Mesenchymal stem cell (in vitro differentiated cells and primary cell): Measurements from ENCODE around the gene CETP.

Experiments used
- DNase-seq: peaks from one replicate; pipeline ENCODE4 v3.0.0-alpha.2; 2013
- H2AFZ ChIP-seq: one replicate; pipeline ENCODE4 v1.6.1; 2013; ENCODE audit warnings: low read depth, mild to moderate bottlenecking, control low read depth, inconsistent platforms, low read length, moderate library complexity
- H2AK5ac ChIP-seq: 2 replicates; pipeline ENCODE4 v1.6.1; 2013; ENCODE audit warnings: low read length, moderate library complexity, mild to moderate bottlenecking, inconsistent platforms; ENCODE audit not compliant: severe bottlenecking
- H2BK120ac ChIP-seq: one replicate; pipeline ENCODE4 v1.6.1; 2013; ENCODE audit warnings: low read depth, mild to moderate bottlenecking, inconsistent platforms, low read length, moderate library complexity
- H2BK12ac ChIP-seq, 2 experiments: one replicate each; pipeline ENCODE4 v1.6.1; 2013; ENCODE audit warnings: inconsistent platforms in 2 of 2, low read length in 2 of 2, mild to moderate bottlenecking in 2 of 2, moderate library complexity in 2 of 2, control low read depth in 1 of 2
- H2BK15ac ChIP-seq: one replicate; pipeline ENCODE4 v1.6.1; 2013; ENCODE audit warnings: mild to moderate bottlenecking, low read depth, inconsistent platforms; ENCODE audit not compliant: poor library complexity, severe bottlenecking
- H2BK5ac ChIP-seq: 2 replicates; pipeline ENCODE4 v1.6.1; 2013; ENCODE audit warnings: low read depth, mild to moderate bottlenecking, low read length, control low read depth, inconsistent platforms; ENCODE audit not compliant: poor library complexity, severe bottlenecking
- H3K14ac ChIP-seq, 2 experiments: one replicate each; pipeline ENCODE4 v1.6.1; 2013; ENCODE audit warnings: inconsistent platforms in 2 of 2, low read length in 2 of 2, control low read depth in 1 of 2, mild to moderate bottlenecking in 1 of 2, moderate library complexity in 1 of 2
- H3K18ac ChIP-seq, 2 experiments: one replicate each; pipeline ENCODE4 v1.6.1; 2013; ENCODE audit warnings: inconsistent platforms in 2 of 2, low read length in 2 of 2, control low read depth in 1 of 2, low read depth in 1 of 2, mild to moderate bottlenecking in 1 of 2
- H3K23ac ChIP-seq, 2 experiments: one replicate each; pipeline ENCODE4 v1.6.1; 2013; ENCODE audit warnings: inconsistent platforms in 2 of 2, low read length in 2 of 2, mild to moderate bottlenecking in 2 of 2, moderate library complexity in 2 of 2, control low read depth in 1 of 2
- H3K27ac ChIP-seq: 2 replicates; pipeline ENCODE4 v1.5.1; 2013; ENCODE audit warnings: mild to moderate bottlenecking, moderate library complexity, low read length, control low read depth, inconsistent platforms; ENCODE audit not compliant: poor library complexity, severe bottlenecking
- H3K27me3 ChIP-seq, 2 experiments: 2 replicates each; pipeline versions ENCODE4 v1.6.1 to v1.7.0; 2013; ENCODE audit warnings: low read length in 2 of 2, mild to moderate bottlenecking in 2 of 2, moderate library complexity in 2 of 2, control low read depth in 1 of 2, inconsistent platforms in 1 of 2; ENCODE audit not compliant: control insufficient read depth in 1 of 2, insufficient read depth in 1 of 2
- H3K36me3 ChIP-seq, 2 experiments: 2 replicates each; pipeline versions ENCODE4 v1.6.1 to v1.7.0; 2013; ENCODE audit warnings: low read length in 2 of 2, control low read depth in 1 of 2, inconsistent platforms in 1 of 2, low read depth in 1 of 2, mild to moderate bottlenecking in 1 of 2; ENCODE audit not compliant: insufficient read depth in 2 of 2, control insufficient read depth in 1 of 2
- H3K4ac ChIP-seq, 2 experiments: one replicate each; pipeline ENCODE4 v1.6.1; 2013; ENCODE audit warnings: inconsistent platforms in 2 of 2, low read length in 2 of 2, mild to moderate bottlenecking in 2 of 2, moderate library complexity in 2 of 2, control low read depth in 1 of 2, low read depth in 1 of 2
- H3K4me1 ChIP-seq: 2 replicates; pipeline ENCODE4 v1.6.1; 2013; ENCODE audit warnings: low read depth, low read length, control low read depth; ENCODE audit not compliant: control insufficient read depth, insufficient read depth
- H3K4me2 ChIP-seq: 2 replicates; pipeline ENCODE4 v1.6.1; 2013; ENCODE audit warnings: low read length, mild to moderate bottlenecking, inconsistent platforms; ENCODE audit not compliant: poor library complexity, severe bottlenecking
- H3K4me3 ChIP-seq, 2 experiments: 2 replicates each; pipeline versions ENCODE4 v1.5.1 to v1.7.0; 2013; ENCODE audit warnings: low read length in 2 of 2, mild to moderate bottlenecking in 2 of 2, control low read depth in 1 of 2, low read depth in 1 of 2; ENCODE audit not compliant: insufficient read depth in 1 of 2
- H3K79me1 ChIP-seq: replicated peaks from 2 replicates; pipeline ENCODE4 v1.6.1; 2013; ENCODE audit warnings: mild to moderate bottlenecking, control low read depth, low read length, inconsistent platforms; ENCODE audit not compliant: poor library complexity, severe bottlenecking
- H3K9ac ChIP-seq: 2 replicates; pipeline ENCODE4 v1.7.0; 2013; ENCODE audit warnings: mild to moderate bottlenecking, low read length, moderate library complexity
- H3K9me3 ChIP-seq: 2 replicates; pipeline ENCODE4 v1.7.0; 2013; ENCODE audit warnings: mild to moderate bottlenecking, low read length; ENCODE audit not compliant: control insufficient read depth
- H4K8ac ChIP-seq: one replicate; pipeline ENCODE4 v1.6.1; 2013; ENCODE audit warnings: inconsistent platforms, mild to moderate bottlenecking, low read length, moderate library complexity
- H4K91ac ChIP-seq: one replicate; pipeline ENCODE4 v1.6.1; 2013; ENCODE audit warnings: mild to moderate bottlenecking, low read length, inconsistent platforms
- WGBS: methylation state at CpG from one replicate; pipeline ENCODE4 v1.1.7; 2013; ENCODE audit warnings: mixed read lengths; 5-methylcytosine and 5-hydroxymethylcytosine counted together

CETP gene

DNA sequence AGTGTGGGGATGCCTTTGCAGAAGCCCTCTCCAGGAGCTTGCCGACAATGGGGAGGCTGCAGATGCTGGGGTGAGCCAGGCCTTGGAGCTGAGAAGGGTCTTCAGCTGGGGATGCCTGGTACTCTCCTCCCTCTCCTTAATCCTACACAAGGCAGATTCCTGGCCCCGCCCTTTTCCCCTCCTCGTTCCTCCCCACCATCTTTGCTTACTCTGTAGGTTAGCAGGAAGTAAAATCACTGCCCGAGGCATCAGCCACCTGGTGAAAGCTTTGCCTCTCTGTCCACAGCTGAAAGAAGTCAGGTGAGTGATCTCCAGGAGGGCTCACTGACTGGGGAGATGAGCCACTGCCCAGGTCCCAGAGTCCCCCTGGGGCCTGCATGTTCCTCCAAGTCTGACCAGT lies 66.3 kb downstream of the CETP start:
- no peak overlapping the region for H3K4me2 ChIP-seq
- H3K9ac ChIP-seq, result no peak overlapping the region
- H2BK5ac ChIP-seq, result no peak overlapping the region
- H3K79me1 ChIP-seq, result no peaks in the 10 kb centered on the region
- H3K27ac ChIP-seq, result no peak overlapping the region
- H3K4me1 ChIP-seq, result peaks cover 6% of the 10 kb centered on the region
- no peak overlapping the region for H3K4ac ChIP-seq
- no peaks in the 10 kb centered on the region for H3K9me3 ChIP-seq
- H2BK12ac ChIP-seq, result no peak overlapping the region
- H3K36me3 ChIP-seq, result peaks cover 11 to 97% of the 10 kb centered on the region in 2 experiments
- H3K18ac ChIP-seq, result no peak overlapping the region
- H4K8ac ChIP-seq, result no peak overlapping the region
- H4K91ac ChIP-seq, result no peak overlapping the region
- no peak overlapping the region for H2BK15ac ChIP-seq
- DNase-seq, result no peak
- no peak overlapping the region for H2AFZ ChIP-seq
- H2AK5ac ChIP-seq, result no peak overlapping the region
- no peak overlapping the region for H3K4me3 ChIP-seq
- WGBS, result 78% methylated on average over 3 of the region's 4 CpGs
- H3K27me3 ChIP-seq, result no peaks in the 10 kb centered on the region
- no peak overlapping the region for H2BK120ac ChIP-seq
- H3K14ac ChIP-seq, result no peak overlapping the region
- H3K23ac ChIP-seq, result no peak overlapping the region

DNA sequence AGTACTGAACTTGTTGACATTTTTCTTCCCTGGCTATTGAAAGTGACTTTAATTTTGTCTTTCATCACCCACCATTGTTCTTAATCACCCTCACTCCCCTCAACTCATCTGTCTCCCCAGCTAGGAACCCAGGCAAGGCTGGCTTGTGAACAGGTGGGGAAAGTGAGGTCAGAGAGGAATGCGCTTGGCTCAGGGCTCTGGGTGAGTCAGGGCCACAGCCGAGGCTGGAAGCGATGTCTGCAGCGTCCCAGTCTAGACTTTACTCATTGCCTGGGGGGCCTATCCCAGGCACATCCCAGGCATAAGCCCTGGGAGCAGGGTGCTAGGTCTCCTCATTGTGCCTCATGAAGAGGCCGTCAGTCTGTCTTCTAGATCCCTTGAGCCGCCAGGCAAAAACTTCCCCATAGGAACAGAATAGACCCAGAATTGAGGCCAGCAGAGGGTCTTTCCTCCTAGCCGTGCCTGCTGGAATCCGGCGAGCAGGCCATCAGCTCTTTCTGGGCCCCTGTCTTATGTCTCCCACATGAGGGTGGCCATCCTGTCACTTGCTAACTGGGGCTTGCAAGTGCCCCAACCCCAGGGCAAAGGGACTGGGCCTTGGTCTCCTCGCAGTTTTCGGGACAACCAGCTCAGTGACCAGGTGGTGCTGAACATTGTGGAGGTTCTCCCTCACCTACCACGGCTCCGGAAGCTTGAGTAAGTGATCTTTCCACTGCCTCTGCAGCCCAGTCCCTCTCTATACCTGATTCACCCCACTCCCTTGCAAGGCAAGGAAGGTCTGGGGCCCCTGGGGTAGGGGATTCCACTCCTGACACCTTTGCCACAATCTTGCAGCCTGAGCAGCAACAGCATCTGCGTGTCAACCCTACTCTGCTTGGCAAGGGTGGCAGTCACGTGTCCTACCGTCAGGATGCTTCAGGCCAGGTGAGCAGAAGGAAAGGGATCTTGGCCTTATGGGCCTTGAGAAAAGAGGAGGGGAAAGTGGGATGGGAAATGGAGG lies 67.7 kb downstream of the CETP start:
- WGBS, result 89% methylated on average over 16 of the region's 16 CpGs
- Histone ChIP-seq H3K18ac (no peak overlapping the region), H3K9ac (no peak overlapping the region), H3K9me3 (no peaks in the 10 kb centered on the region), H4K91ac (no peak overlapping the region), H3K79me1 (no peaks in the 10 kb centered on the region), H3K23ac (no peak overlapping the region), H3K4ac (no peak overlapping the region), H3K27ac (no peak overlapping the region), H3K36me3 (peaks cover 4 to 97% of the 10 kb centered on the region in 2 experiments), H3K4me1 (peaks cover 6% of the 10 kb centered on the region), H4K8ac (peak overlapping the region; percentile 19), H2BK12ac (no peak overlapping the region), H2BK15ac (no peak overlapping the region), H3K4me3 (no peak overlapping the region), H3K4me2 (no peak overlapping the region), H3K27me3 (no peaks in the 10 kb centered on the region), H2BK120ac (no peak overlapping the region), H3K14ac (no peak overlapping the region), H2AK5ac (no peak overlapping the region), H2AFZ (no peak overlapping the region), H2BK5ac (no peak overlapping the region)
- peak; percentile 41 for DNase-seq

DNA sequence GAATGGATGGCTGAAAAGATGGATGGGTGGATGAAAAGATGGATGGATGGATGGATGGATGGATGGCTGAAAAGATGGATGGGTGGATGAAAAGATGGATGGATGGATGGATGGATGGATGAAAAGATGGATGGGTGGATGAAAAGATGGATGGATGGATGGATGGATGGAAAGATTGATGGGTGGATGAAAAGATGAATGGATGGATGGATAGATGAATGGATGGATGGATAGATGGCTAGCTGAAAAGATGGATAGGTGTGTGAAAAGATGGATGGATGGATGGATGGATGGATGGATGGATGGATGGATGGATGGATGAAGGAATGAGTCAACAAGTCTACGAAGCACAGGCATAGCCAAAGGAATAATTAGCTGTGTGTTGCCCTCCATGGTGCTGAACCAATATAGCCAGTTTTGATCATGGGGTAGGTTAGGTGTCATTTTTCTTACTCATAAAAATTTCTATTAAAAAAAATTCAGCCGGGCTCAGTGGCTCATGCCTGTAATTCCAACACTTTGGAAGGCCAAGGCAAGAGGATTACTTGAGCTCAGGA lies 68.7 kb downstream of the CETP start:
- H3K4me2 ChIP-seq, result no peak overlapping the region
- H3K27me3 ChIP-seq, result no peaks in the 10 kb centered on the region
- H3K4ac ChIP-seq, result no peak overlapping the region
- H2BK120ac ChIP-seq, result no peak overlapping the region
- DNase-seq, result no peak
- peaks cover 6% of the 10 kb centered on the region for H3K4me1 ChIP-seq
- 93% methylated on average over 2 of the region's 2 CpGs for WGBS
- no peak overlapping the region for H2AK5ac ChIP-seq
- no peak overlapping the region for H2BK15ac ChIP-seq
- H3K14ac ChIP-seq, result no peak overlapping the region
- no peak overlapping the region for H2BK12ac ChIP-seq
- H3K9ac ChIP-seq, result no peak overlapping the region
- no peak overlapping the region for H2AFZ ChIP-seq
- peaks cover 1 to 97% of the 10 kb centered on the region in 2 experiments for H3K36me3 ChIP-seq
- H4K8ac ChIP-seq, result no peak overlapping the region
- H3K27ac ChIP-seq, result no peak overlapping the region
- H4K91ac ChIP-seq, result no peak overlapping the region
- no peaks in the 10 kb centered on the region for H3K79me1 ChIP-seq
- no peak overlapping the region for H3K4me3 ChIP-seq
- H3K23ac ChIP-seq, result no peak overlapping the region
- no peaks in the 10 kb centered on the region for H3K9me3 ChIP-seq
- no peak overlapping the region for H2BK5ac ChIP-seq
- no peak overlapping the region for H3K18ac ChIP-seq

DNA sequence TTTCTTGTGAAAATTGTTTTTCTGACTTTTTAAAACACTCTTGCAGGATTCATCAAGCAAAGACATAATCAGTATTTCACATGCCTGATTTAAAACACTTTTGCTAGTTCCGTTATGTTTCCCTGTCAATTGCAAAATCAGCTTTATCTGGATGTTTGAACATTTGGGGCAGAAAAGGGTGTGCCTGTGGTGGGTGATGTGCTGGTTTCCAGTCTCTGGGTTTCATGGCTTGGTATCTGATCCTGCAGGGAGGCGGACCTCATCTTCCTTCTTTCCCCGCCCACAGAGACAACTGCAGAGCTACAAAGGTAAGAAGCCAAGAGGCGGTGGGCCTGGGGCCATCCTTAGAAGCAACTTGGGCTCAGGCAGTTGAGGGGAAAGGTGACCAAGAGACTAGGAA lies 69.4 kb downstream of the CETP start:
- Histone ChIP-seq H3K4me1 (peaks cover 6% of the 10 kb centered on the region), H3K79me1 (no peaks in the 10 kb centered on the region), H2BK120ac (no peak overlapping the region), H3K4me3 (no peak overlapping the region), H3K27ac (no peak overlapping the region), H3K4me2 (no peak overlapping the region), H3K14ac (no peak overlapping the region), H3K27me3 (no peaks in the 10 kb centered on the region), H2BK15ac (no peak overlapping the region), H4K8ac (no peak overlapping the region), H3K9ac (no peak overlapping the region), H3K4ac (no peak overlapping the region), H3K36me3 (peaks cover 0 to 97% of the 10 kb centered on the region in 2 experiments), H2AFZ (no peak overlapping the region), H3K9me3 (no peaks in the 10 kb centered on the region), H2AK5ac (no peak overlapping the region), H2BK5ac (no peak overlapping the region), H3K23ac (no peak overlapping the region), H4K91ac (no peak overlapping the region), H3K18ac (no peak overlapping the region), H2BK12ac (no peak overlapping the region)
- WGBS, result 86% methylated on average over 2 of the region's 4 CpGs
- no peak for DNase-seq
